Colon (tissue), 2 donors: ENCODE results near the gene NRBP1.
"Not testable (repeated sequence)": the region's sequence is repeated elsewhere in the genome, so short reads cannot be mapped to it uniquely, and the experiment has no call there.

Experiments used
- FAIRE-seq: peaks from 2 replicates; lab custom pipeline; 2012; peaks lifted over from hg19 to GRCh38; lab: Jason Lieb, UNC
- donor health status: control.
- donor health status: control.

Gene NRBP1

GRCh38 chr2:27421660-27422250, 6.7 kb upstream of the NRBP1 start:
- no peak for FAIRE-seq

GRCh38 chr2:27422958-27423357, 5.5 kb upstream of the NRBP1 start:
- no peak for FAIRE-seq

GRCh38 chr2:27425039-27425438, 3.4 kb upstream of the NRBP1 start:
- FAIRE-seq = not testable (repeated sequence)

GRCh38 chr2:27427863-27428212, 593 bp upstream of the NRBP1 start:
- no peak for FAIRE-seq

GRCh38 chr2:27428978-27429541, 629 bp downstream of the NRBP1 start:
- FAIRE-seq = no peak

DNA sequence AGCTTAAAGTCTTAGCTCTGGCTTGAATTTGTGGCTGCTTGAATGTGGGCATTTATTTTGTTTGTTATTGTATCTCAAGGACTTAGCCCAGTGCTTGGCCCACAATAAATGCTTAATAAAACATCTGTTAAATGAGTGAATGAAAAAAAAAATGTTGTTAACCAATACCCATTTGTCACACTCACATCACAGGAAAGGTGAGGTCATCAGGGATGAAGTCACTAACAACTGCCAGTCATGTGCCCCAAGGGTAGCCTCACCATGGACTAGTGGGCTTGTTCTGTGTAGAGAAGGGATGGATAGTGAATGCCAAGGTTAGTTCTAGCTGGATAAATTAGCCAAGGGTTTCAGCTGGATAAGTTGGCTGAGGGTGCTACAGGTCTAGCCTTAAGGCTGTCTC, 3.0 kb downstream of the NRBP1 start:
- FAIRE-seq = no peak

DNA sequence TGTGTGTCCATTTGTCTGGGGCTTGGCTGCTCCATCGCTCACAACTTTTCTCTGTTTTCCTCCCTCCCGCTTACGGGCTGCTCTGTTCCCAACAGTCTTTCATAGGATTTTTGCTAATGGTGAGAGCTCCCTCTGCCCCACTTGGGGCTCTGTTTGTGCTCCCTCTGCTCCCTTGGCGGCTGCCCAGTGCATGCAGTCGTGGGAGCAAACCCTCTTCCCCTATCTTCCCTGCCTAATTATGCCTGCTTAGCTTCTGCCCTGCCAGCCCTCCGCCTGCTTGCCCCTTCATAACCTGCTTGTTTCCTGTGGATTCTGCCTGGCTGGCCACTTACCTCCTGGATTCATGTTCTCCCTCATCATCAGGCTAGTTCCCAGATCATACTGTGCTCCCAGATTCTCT, 7.2 kb downstream of the NRBP1 start:
- no peak for FAIRE-seq

DNA sequence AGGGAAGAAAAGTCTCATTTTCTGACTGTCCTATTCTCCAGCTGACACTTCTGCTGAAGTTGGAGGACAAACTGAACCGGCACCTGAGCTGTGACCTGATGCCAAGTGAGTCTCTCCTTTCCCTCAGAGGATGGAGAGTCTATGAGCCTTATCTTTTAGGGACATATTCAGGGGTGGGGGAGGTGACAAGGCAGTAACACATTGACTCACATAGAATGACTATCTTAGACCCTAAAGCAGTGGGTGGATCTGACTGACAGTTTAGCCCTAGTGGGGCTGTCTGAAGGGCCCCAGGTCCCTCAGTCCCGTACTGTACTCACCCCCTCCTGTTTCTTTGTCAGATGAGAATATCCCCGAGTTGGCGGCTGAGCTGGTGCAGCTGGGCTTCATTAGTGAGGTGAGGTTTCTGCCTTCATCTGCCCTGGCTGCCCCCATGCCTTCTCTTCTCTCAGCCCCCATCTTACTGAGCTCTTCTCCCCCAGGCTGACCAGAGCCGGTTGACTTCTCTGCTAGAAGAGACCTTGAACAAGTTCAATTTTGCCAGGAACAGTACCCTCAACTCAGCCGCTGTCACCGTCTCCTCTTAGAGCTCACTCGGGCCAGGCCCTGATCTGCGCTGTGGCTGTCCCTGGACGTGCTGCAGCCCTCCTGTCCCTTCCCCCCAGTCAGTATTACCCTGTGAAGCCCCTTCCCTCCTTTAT, 12.9 kb downstream of the NRBP1 start:
- no peak for FAIRE-seq

DNA sequence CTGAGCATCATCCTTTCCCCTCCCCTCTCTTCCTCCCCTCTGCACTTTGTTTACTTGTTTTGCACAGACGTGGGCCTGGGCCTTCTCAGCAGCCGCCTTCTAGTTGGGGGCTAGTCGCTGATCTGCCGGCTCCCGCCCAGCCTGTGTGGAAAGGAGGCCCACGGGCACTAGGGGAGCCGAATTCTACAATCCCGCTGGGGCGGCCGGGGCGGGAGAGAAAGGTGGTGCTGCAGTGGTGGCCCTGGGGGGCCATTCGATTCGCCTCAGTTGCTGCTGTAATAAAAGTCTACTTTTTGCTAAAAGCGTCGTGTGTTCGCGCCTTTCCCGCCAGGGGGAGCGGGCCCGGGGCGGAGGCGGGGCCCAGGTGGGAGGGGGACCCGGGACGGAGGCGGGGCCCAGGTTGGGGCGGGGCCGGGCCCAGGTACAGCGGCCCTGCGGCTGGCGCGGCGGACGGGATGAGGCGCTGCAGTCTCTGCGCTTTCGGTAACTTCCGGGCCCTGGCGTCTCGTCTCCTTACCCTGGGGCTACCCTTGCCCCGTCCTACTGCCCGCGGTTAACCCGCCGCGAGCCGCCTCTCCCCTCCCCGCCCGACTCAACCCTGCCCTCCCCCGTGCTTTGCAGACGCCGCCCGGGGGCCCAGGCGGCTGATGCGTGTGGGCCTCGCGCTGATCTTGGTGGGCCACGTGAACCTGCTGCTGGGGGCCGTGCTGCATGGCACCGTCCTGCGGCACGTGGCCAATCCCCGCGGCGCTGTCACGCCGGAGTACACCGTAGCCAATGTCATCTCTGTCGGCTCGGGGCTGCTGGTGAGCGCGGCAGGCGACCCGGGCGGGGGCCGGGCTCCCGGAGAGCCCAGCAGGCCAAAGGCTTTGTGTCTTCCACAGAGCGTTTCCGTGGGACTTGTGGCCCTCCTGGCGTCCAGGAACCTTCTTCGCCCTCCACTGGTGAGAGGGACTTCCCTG, 13.8 kb downstream of the NRBP1 start, which contains the start of gene KRTCAP3:
Gene KRTCAP3 (plus strand): TSS at position 424 of the 962 bp plus-strand sequence. CDS start 32 bp downstream, at position 456.
- FAIRE-seq = no peak

- FAIRE-seq = no peak
Measured at GRCh38 chr2:27442920-27443282, 14.5 kb downstream of the NRBP1 start.

DNA sequence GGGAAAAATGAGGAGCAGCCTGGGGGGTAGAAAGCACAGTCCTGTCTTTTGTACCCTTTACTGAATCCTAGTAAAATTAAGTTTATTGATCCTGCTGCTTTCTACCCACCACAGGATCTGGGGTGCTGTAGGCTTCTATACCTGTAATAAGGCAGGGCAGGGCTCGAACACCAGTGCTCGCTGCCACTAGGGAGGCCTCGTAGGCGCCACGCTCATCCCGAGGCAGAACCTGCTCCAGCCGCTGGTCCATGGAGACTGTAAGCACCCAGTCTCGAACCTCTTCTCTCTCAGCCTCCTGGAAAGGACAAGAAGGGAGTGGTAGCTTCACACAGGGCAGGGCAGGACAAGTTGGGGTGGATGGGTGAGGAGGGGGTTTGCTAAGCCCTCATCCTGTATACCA, 16.7 kb downstream of the NRBP1 start:
- FAIRE-seq = no peak

DNA sequence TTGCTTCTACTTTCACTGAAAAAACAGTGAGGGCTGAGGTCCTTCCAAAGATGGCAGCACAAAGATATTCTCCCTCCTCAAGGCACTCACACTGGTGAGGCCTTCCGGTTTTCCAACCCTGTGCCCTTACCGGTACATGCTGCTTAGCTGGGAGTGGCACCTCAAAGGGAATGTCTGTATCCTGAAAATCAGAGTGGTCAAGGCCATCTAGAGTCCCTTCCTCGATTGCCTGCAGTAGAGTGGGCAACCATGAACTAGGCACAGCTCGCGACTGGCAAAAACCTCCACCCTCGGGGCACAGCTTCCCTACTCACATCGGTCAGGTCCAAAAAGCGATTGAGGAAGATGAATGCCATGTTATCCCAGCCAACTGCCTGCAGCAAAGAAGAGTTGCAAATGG, 17.2 kb downstream of the NRBP1 start:
- no peak for FAIRE-seq

DNA sequence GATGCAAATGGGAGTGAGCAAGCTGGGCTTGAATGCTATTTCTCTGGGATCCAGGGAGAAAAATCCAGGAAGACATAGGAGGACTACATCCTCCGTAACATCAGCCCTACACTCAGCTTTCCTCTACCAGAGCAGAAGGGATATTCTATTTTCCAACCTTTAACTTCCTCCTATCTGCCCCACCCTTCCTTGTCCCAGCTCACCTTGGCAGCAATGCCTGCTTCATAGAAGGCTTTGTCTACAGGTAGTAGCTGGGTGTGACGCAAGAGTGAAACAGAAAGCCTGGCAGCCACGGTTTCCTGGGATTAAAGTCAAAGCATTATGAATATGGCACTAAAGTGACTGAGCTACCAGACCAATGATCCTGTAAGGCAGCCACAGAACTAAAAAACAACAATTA, 17.6 kb downstream of the NRBP1 start:
- FAIRE-seq = no peak

- no peak for FAIRE-seq
Measured at GRCh38 chr2:27448381-27448780, 19.9 kb downstream of the NRBP1 start.

- FAIRE-seq = no peak
Measured at GRCh38 chr2:27451095-27451494, 22.7 kb downstream of the NRBP1 start.

- no peak for FAIRE-seq
Measured at GRCh38 chr2:27453968-27454367, 25.5 kb downstream of the NRBP1 start.

GRCh38 chr2:27461118-27461517, 32.7 kb downstream of the NRBP1 start:
- no peak for FAIRE-seq

DNA sequence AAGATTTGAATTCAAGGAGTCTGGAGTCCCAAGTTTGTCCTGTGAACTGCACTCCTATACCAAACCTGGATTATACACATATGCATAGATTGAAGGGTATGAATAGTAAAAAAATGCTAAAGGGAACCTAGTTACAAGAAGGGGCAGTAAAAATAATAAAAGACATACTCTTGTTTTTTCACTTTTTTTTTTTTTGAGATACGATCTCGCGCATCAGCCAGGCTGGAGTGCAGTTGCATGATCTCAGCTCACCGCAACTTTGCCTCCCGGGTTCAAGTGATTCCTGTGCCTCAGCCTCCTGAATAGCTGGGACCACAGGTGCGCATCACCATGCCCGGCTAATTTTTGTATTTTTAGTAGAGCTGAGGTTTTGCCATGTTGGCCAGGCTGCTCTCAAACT, 36.0 kb downstream of the NRBP1 start:
- no peak for FAIRE-seq

DNA sequence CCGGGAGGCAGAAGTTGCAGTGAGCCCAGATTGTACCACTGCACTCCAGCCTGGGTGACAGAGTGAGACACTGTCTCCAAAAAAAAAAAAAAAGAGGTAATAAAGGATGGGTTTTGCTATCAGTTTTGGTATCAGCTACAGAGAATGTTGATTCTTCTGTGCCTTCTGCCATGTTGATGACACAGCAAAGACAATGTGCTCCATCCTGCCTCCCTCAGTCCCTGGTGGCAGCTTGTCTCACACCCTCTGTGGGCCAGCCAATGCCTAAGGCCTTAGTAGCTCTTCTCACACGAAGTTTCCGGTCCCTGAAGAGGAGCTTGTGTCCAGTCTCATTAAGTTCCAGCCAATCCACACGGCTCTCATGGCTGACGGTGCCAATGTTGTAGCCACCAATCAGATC, 43.5 kb downstream of the NRBP1 start:
- no peak for FAIRE-seq

DNA sequence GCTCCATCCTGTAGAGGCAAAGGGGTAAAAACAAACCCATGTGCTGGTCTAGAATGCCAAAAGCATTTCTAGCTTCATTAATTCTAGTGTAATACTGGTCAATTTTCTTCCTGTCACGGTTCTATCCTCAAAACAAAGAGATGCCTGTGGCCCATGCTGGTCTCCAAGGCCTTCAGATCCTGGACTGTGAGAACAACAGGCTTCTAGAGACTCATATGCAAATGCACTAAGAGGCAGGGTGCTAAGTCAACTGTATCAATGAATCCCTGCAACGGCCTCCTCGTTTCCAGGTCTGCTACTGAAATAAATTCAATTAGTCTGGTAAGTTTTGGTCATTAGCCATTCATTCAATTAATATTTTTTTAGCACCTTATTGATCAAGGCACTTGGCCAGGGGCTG, 57.1 kb downstream of the NRBP1 start:
- no peak for FAIRE-seq

DNA sequence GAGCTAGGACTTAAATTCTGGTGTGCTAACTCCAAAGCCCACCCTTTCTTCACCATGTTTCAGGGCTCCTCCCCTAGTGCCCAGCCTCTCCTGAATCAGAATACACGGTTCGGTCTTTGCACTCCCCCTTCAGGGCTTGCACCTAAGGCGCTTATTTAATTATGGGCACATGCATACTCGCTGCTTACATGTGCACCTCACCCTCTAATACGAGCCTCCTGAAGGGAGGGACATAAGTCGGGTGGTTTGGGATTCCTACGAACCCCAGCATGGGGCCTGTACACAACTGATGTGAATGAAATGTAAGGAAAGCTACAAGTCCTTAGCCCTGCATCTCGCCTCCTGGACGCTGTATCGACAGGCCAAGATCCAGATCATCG, 60.7 kb downstream of the NRBP1 start:
- no peak for FAIRE-seq

DNA sequence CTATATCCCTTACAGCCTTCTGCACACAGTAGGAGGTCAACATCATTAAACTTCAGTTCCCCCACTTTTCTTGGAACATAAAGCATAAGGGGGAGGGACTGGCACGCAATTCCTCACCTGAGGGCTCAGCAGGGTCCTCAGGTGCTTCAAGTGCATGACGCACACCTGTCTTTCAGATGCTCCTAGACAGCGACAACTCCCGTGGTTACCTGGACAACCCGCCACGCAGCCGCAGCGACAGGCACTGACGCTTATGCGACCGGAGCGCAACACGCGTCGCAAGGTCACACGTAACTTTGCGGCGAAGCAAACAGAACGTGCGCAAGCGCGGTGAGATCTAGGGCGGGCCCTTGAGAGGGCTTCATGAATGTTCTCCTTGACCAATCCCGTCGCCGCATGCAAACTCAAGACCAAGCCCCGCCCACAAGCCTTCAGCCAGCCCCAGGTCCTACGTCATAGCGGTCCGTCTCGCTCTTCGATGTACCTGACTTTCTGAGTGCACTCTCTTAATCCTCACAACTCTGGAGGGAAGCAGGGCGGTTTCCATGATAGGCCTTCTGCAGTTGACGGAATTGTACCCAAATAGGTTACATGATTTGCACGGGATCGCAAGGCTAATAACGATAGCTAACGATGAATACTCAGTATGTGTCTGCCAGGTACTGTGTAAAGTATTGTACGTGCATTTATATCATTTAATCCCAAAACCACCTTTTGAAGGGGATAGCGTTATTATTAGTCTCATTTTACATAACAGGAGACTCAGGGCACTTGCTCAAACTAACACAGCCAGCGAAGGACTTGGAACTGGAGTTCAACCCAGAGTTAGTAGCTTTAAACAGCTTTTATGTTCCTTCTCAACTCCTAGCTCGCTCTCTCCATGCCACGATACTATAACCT, 61.3 kb downstream of the NRBP1 start, which contains the start of gene IFT172:
Gene IFT172 (minus strand): TSS at position 246 of the 900 bp plus-strand sequence. CDS start 90 bp downstream, at position 156.
- FAIRE-seq = no peak
